Keratinocyte (primary cell): ENCODE data around the gene CDH16. TPM values are rescaled to one million over a fixed set of nuclear protein-coding genes. Genes with fewer than 3 reads are reported as not detected.

Source experiments
- DNase-seq: peaks from one replicate; pipeline ENCODE4 v3.0.0-alpha.2; 2011; ENCODE audit warnings: low read depth, missing footprints, low spot score
- FAIRE-seq: peaks from 2 replicates; lab custom pipeline; 2011; peaks lifted over from hg19 to GRCh38; lab: Jason Lieb, UNC
- H2AFZ ChIP-seq: 2 replicates; pipeline ENCODE4 v1.6.0; 2012; ENCODE audit warnings: low read length, control low read depth, inconsistent platforms; ENCODE audit not compliant: control insufficient read depth
- H3K27ac ChIP-seq: 2 replicates; pipeline ENCODE4 v1.5.1; 2011; ENCODE audit warnings: low read length; ENCODE audit not compliant: control insufficient read depth, insufficient read depth
- H3K27me3 ChIP-seq: 3 replicates; pipeline ENCODE4 v1.6.0; 2011; ENCODE audit warnings: low read length; ENCODE audit not compliant: control insufficient read depth, insufficient read depth; ENCODE audit errors: extremely low read depth
- H3K36me3 ChIP-seq, 2 experiments: 2 replicates in 1 of 2; 3 replicates in 1 of 2; pipeline ENCODE4 v1.5.1; 2011; ENCODE audit warnings: low read length in 2 of 2, mild to moderate bottlenecking in 1 of 2; ENCODE audit not compliant: control insufficient read depth in 2 of 2, insufficient read depth in 2 of 2; ENCODE audit errors: extremely low read depth in 1 of 2
- H3K4me1 ChIP-seq: 3 replicates; pipeline ENCODE4 v1.5.1; 2011; ENCODE audit warnings: low read length; ENCODE audit not compliant: control insufficient read depth, insufficient read depth; ENCODE audit errors: extremely low read depth
- H3K4me2 ChIP-seq: 3 replicates; pipeline ENCODE4 v1.6.0; 2011; ENCODE audit warnings: low read depth, low read length; ENCODE audit not compliant: control insufficient read depth, insufficient read depth; ENCODE audit errors: extremely low read depth
- H3K4me3 ChIP-seq, 3 experiments: fragments of 200-600 bp in 1 of 3; sonication (generic) in 1 of 3; 2 replicates in 2 of 3; 3 replicates in 1 of 3; pipeline ENCODE4 v1.5.1; 2011 to 2016; ENCODE audit warnings: low read length in 3 of 3, mild to moderate bottlenecking in 3 of 3, control low read depth in 2 of 3, inconsistent platforms in 1 of 3, low read depth in 1 of 3, mixed read lengths in 1 of 3, mixed run types in 1 of 3, moderate library complexity in 1 of 3; ENCODE audit not compliant: control insufficient read depth in 2 of 3, insufficient read depth in 2 of 3; ENCODE audit errors: extremely low read depth in 1 of 3
- H3K79me2 ChIP-seq: 2 replicates; pipeline ENCODE4 v1.6.0; 2012; ENCODE audit warnings: low read length; ENCODE audit not compliant: control insufficient read depth, insufficient read depth
- H3K9ac ChIP-seq: 3 replicates; pipeline ENCODE4 v1.6.0; 2011; ENCODE audit warnings: low read length; ENCODE audit not compliant: control insufficient read depth, insufficient read depth; ENCODE audit errors: extremely low read depth
- H3K9me1 ChIP-seq: 3 replicates; pipeline ENCODE4 v1.6.0; 2011; ENCODE audit warnings: low read length; ENCODE audit not compliant: control insufficient read depth, insufficient read depth; ENCODE audit errors: extremely low read depth
- H3K9me3 ChIP-seq: 2 replicates; pipeline ENCODE4 v1.5.1; 2012; ENCODE audit warnings: low read depth, low read length; ENCODE audit not compliant: control insufficient read depth
- H4K20me1 ChIP-seq: 3 replicates; pipeline ENCODE4 v1.6.0; 2011; ENCODE audit warnings: low read length; ENCODE audit not compliant: control insufficient read depth, insufficient read depth; ENCODE audit errors: extremely low read depth
- EZH2 ChIP-seq: IDR thresholded peaks from one replicate; pipeline ENCODE4 v1.6.1; 2012; ENCODE audit warnings: inconsistent platforms, mild to moderate bottlenecking, low read length, moderate library complexity
- dilution Hi-C: fragments of 300-500 bp; cut with MboI; formaldehyde crosslinking; loops from one replicate; pipeline ENCODE4 v1.7.0; 2020; ENCODE audit warnings: low sequenced_read_pairs; ENCODE audit not compliant: extremely low pct_ligation_motif_present
- polyA plus RNA-seq, 5 experiments: library from polyadenylated mRNA; depleted of rRNA in 3 of 5; stranded (reverse) in 3 of 5; stranded (forward) in 1 of 5; unstranded in 1 of 5; fragments of >200 nt; gene quantifications; 1 replicate in 1 of 5; 2 replicates in 3 of 5; 3 replicates in 1 of 5; pipeline versions ENCODE4 v1.2.1 to v1.2.3, GENCODE V29; 2011 to 2012; ENCODE audit warnings: missing spikeins in 2 of 5, low read depth in 1 of 5, low replicate concordance in 1 of 5
- TF ChIP-seq, protein P1 (sequence below), 3 experiments: IDR thresholded peaks in 1 of 3; conservative IDR thresholded peaks in 1 of 3; optimal IDR thresholded peaks in 1 of 3; 2 replicates in 2 of 3; 3 replicates in 1 of 3; pipeline versions ENCODE3 to v1.5.1; 2011; ENCODE audit warnings: low read length in 3 of 3, mild to moderate bottlenecking in 3 of 3, moderate library complexity in 2 of 3, control low read depth in 1 of 3, inconsistent platforms in 1 of 3; ENCODE audit not compliant: insufficient read depth in 2 of 3; ENCODE audit errors: extremely low read depth in 1 of 3

CDH16 gene
- polyA plus RNA-seq, 1 donor (not counting 4 experiments of a cell fraction or from before 2014, with no cell fraction given): 0.45 TPM

GRCh38 chr16:66913711-66914110 is 5.0 kb downstream of the CDH16 start:
- FAIRE-seq (no peak), DNase-seq (no peak)
- Histone ChIP-seq H3K4me1 (peaks cover 13% of the 10 kb centered on the region), H3K36me3 (no peaks in the 10 kb centered on the region), H3K27ac (no peak overlapping the region), H3K4me3 (no peak overlapping the region), H4K20me1 (no peaks in the 10 kb centered on the region), H3K9me1 (no peaks in the 10 kb centered on the region), H3K79me2 (no peaks in the 10 kb centered on the region), H3K27me3 (no peaks in the 10 kb centered on the region), H3K9me3 (no peaks in the 10 kb centered on the region), H2AFZ (no peak overlapping the region), H3K4me2 (no peak overlapping the region), H3K9ac (no peak overlapping the region)
- TF ChIP-seq, protein P1, sequence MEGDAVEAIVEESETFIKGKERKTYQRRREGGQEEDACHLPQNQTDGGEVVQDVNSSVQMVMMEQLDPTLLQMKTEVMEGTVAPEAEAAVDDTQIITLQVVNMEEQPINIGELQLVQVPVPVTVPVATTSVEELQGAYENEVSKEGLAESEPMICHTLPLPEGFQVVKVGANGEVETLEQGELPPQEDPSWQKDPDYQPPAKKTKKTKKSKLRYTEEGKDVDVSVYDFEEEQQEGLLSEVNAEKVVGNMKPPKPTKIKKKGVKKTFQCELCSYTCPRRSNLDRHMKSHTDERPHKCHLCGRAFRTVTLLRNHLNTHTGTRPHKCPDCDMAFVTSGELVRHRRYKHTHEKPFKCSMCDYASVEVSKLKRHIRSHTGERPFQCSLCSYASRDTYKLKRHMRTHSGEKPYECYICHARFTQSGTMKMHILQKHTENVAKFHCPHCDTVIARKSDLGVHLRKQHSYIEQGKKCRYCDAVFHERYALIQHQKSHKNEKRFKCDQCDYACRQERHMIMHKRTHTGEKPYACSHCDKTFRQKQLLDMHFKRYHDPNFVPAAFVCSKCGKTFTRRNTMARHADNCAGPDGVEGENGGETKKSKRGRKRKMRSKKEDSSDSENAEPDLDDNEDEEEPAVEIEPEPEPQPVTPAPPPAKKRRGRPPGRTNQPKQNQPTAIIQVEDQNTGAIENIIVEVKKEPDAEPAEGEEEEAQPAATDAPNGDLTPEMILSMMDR (optimal IDR thresholded peaks at IDR 0.05 in 1 of 3, IDR thresholded peaks at IDR 0.05 in 1 of 3, conservative IDR thresholded peaks at IDR 0.05 in 1 of 3; ENCODE audit: extremely low read depth in 1 of 3, insufficient read depth in 2 of 3, low read length in 3 of 3): no peak
- TF ChIP-seq EZH2: no peak
- dilution Hi-C loops: no loop called here

DNA sequence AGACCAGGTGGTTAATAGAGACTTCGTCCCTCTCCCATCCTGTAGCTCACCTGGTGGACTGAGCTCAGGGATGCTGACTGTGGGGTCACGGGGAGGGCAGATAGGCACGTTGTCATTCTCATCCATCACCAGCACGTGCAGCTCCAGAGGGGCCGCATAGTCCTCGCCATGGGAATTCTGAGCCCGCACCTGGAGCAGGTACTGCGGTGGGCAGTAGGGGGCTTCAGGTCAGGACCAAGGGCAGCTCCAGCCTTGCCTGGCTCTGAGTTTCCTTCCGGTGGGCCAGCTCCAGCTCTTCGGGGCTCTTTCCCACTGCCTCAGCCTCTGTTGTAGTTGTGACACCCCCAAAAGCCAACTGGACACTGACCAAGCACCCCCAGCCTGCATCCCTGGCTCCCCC is 5.6 kb downstream of the CDH16 start:
- FAIRE-seq (no peak), DNase-seq (no peak)
- Histone ChIP-seq H3K9me1 (no peaks in the 10 kb centered on the region), H3K27me3 (no peaks in the 10 kb centered on the region), H3K36me3 (no peaks in the 10 kb centered on the region), H3K4me1 (peaks cover 13% of the 10 kb centered on the region), H3K4me2 (no peak overlapping the region), H3K9ac (no peak overlapping the region), H3K27ac (no peak overlapping the region), H3K79me2 (no peaks in the 10 kb centered on the region), H3K4me3 (no peak overlapping the region), H3K9me3 (no peaks in the 10 kb centered on the region), H4K20me1 (no peaks in the 10 kb centered on the region), H2AFZ (no peak overlapping the region)
- TF ChIP-seq, protein P1 (optimal IDR thresholded peaks at IDR 0.05 in 1 of 3, IDR thresholded peaks at IDR 0.05 in 1 of 3, conservative IDR thresholded peaks at IDR 0.05 in 1 of 3; ENCODE audit: extremely low read depth in 1 of 3, insufficient read depth in 2 of 3, low read length in 3 of 3): no peak
- no peak for TF ChIP-seq EZH2
- dilution Hi-C loops: no loop called here
